Measurements from ENCODE around the gene TSHR. TPM values are rescaled to one million over a fixed set of nuclear protein-coding genes. Genes with fewer than 3 reads are reported as not detected.

TSHR gene
- total and polyA plus RNA-seq, 2 of the 4 experiments (the other 2 are of a cell fraction), result not detected

GRCh38 chr14:80958226-80958625, 2.8 kb downstream of the TSHR start:
- ATAC-seq (ENCODE audit: low read depth) (no peak), DNase-seq (no peak)
- POLR2A ChIA-PET (ENCODE audit: unreplicated experiment), result no interaction called here
- no peak for TF ChIP-seq POLR2A (IDR thresholded peaks at IDR 0.05; ENCODE audit: low read depth, low read length)
- TF ChIP-seq CEBPB (IDR thresholded peaks at IDR 0.05; ENCODE audit: low read depth, low read length), result no peak
- no peak for TF ChIP-seq CHD1 (IDR thresholded peaks at IDR 0.05; ENCODE audit: low read depth, low read length)
- TF ChIP-seq MAZ (IDR thresholded peaks at IDR 0.05; ENCODE audit: borderline replicate concordance, low read depth, low read length), result no peak
- no peak for TF ChIP-seq RCOR1 (IDR thresholded peaks at IDR 0.05; ENCODE audit: insufficient replicate concordance, low read length)
- TF ChIP-seq RFX5 (IDR thresholded peaks at IDR 0.05; ENCODE audit: low read depth, low read length), result no peak
- TF ChIP-seq RAD21 (IDR thresholded peaks at IDR 0.05; ENCODE audit: low read length), result no peak
- TF ChIP-seq, protein P1, sequence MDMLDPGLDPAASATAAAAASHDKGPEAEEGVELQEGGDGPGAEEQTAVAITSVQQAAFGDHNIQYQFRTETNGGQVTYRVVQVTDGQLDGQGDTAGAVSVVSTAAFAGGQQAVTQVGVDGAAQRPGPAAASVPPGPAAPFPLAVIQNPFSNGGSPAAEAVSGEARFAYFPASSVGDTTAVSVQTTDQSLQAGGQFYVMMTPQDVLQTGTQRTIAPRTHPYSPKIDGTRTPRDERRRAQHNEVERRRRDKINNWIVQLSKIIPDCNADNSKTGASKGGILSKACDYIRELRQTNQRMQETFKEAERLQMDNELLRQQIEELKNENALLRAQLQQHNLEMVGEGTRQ (IDR thresholded peaks at IDR 0.05; ENCODE audit: low read depth, low read length), result no peak
- no peak for TF ChIP-seq FOS (IDR thresholded peaks at IDR 0.05; ENCODE audit: low read depth, low read length)
- no peak for TF ChIP-seq NFE2L2 (IDR thresholded peaks at IDR 0.05; ENCODE audit: low read depth, low read length)
- no peak for TF ChIP-seq MAFK (IDR thresholded peaks at IDR 0.05; ENCODE audit: low read depth, low read length)
- TF ChIP-seq CTCF (conservative IDR thresholded peaks at IDR 0.05; ENCODE audit: low read depth, low read length), result no peak
- TF ChIP-seq BHLHE40 (IDR thresholded peaks at IDR 0.05; ENCODE audit: low read depth, low read length), result no peak
- no peak for TF ChIP-seq SMC3 (IDR thresholded peaks at IDR 0.05; ENCODE audit: low read depth, low read length)
- no peak for TF ChIP-seq ELK1 (IDR thresholded peaks at IDR 0.05; ENCODE audit: borderline replicate concordance, low read depth, low read length)
- TF ChIP-seq MXI1 (IDR thresholded peaks at IDR 0.05; ENCODE audit: borderline replicate concordance, low read depth, low read length), result no peak
- Histone ChIP-seq H3K9me3 (ENCODE audit: control insufficient read depth, insufficient read depth, low read length) (no peaks in the 10 kb centered on the region), H2BK120ac (ENCODE audit: low read depth, low read length) (no peak overlapping the region), H3K36me3 (ENCODE audit: control insufficient read depth, insufficient read depth, low read length) (no peaks in the 10 kb centered on the region), H3K27me3 (ENCODE audit: control insufficient read depth, insufficient read depth, low read length) (peaks cover 23% of the 10 kb centered on the region), H4K5ac (ENCODE audit: low read depth, low read length) (no peak overlapping the region), H2AK5ac (ENCODE audit: low read depth, low read length) (no peak overlapping the region), H3K4me1 (ENCODE audit: control insufficient read depth, insufficient read depth, low read length) (no peaks in the 10 kb centered on the region), H3K56ac (ENCODE audit: extremely low read depth, insufficient read depth, low read length) (no peak overlapping the region), H3K18ac (ENCODE audit: low read depth, low read length) (no peak overlapping the region), H3K4me3 (ENCODE audit: insufficient read depth, low read depth, low read length) (no peak overlapping the region), H2BK15ac (ENCODE audit: low read depth, low read length) (no peak overlapping the region), H3K4me2 (ENCODE audit: low read depth, low read length) (no peak overlapping the region), H3K23ac (ENCODE audit: low read depth, low read length) (no peak overlapping the region), H4K8ac (ENCODE audit: low read depth in 2 of 2, low read length in 2 of 2) (no peak overlapping the region), H4K91ac (ENCODE audit: insufficient read depth, low read depth, low read length) (no peak overlapping the region), H3K79me1 (ENCODE audit: low read depth in 1 of 2, low read length in 2 of 2) (no peaks in the 10 kb centered on the region), H2BK5ac (ENCODE audit: low read depth, low read length, poor library complexity, severe bottlenecking) (no peak overlapping the region), H3K27ac (ENCODE audit: insufficient read depth, low read length) (no peak overlapping the region), H2AFZ (replicated peaks; ENCODE audit: low read length, poor library complexity) (no peak overlapping the region), H3K4ac (ENCODE audit: low read depth, low read length) (no peak overlapping the region), H2BK20ac (ENCODE audit: low read depth, low read length) (no peak overlapping the region), H3K9me1 (ENCODE audit: insufficient read depth, low read length) (no peaks in the 10 kb centered on the region), H4K20me1 (ENCODE audit: insufficient read depth, low read length) (no peaks in the 10 kb centered on the region), H3K9ac (ENCODE audit: low read depth, low read length) (no peak overlapping the region), H3K14ac (replicated peaks; ENCODE audit: low read depth, low read length) (no peak overlapping the region), H2AK9ac (replicated peaks; ENCODE audit: low read depth, low read length, poor library complexity) (no peak overlapping the region)
- WGBS, 2 experiments (ENCODE audit: extremely low coverage in 2 of 2, insufficient read length in 1 of 2), result no CpG with 5 or more reads among the region's 2 CpGs
- no TSS peak for BruUV-seq (replicated peaks)
- CTCF ChIA-PET, result no interaction called here
- dilution Hi-C loops (cut with HindIII; ENCODE audit: low sequenced_read_pairs, unreplicated experiment) (no loop called here), in situ Hi-C loops (cut with MboI; ENCODE audit: low sequenced_read_pairs) (no loop called here), intact Hi-C loops (cut with micrococcal nuclease) (no loop called here)
